Adipocyte (in vitro differentiated cells): ENCODE data around the gene SUGCT.

ENCODE experiments used
- DNase-seq: peaks from one replicate; pipeline ENCODE4 v3.0.0-alpha.2; 2015; ENCODE audit warnings: low read depth
- H3K27me3 ChIP-seq: replicated peaks from 2 replicates; pipeline ENCODE4 v1.7.0; 2013; ENCODE audit warnings: mild to moderate bottlenecking, low read length, moderate library complexity; ENCODE audit not compliant: control insufficient read depth, insufficient read depth
- H3K36me3 ChIP-seq: 2 replicates; pipeline ENCODE4 v1.7.0; 2013; ENCODE audit warnings: low read length, mild to moderate bottlenecking, moderate library complexity; ENCODE audit not compliant: control insufficient read depth, insufficient read depth, severe bottlenecking
- H3K4me1 ChIP-seq: 2 replicates; pipeline ENCODE4 v1.7.0; 2013; ENCODE audit warnings: mild to moderate bottlenecking, low read length, moderate library complexity; ENCODE audit not compliant: control insufficient read depth, insufficient read depth
- H3K4me3 ChIP-seq: 2 replicates; pipeline ENCODE4 v1.7.0; 2013; ENCODE audit warnings: mild to moderate bottlenecking, low read length, moderate library complexity
- H3K9ac ChIP-seq: 2 replicates; pipeline ENCODE4 v1.7.0; 2013; ENCODE audit warnings: mild to moderate bottlenecking, low read length, moderate library complexity
- H3K9me3 ChIP-seq: 2 replicates; pipeline ENCODE4 v1.7.0; 2013; ENCODE audit warnings: mild to moderate bottlenecking, low read length, moderate library complexity; ENCODE audit not compliant: control insufficient read depth

The SUGCT gene

GRCh38 chr7:40437498-40437897, 302.7 kb downstream of the SUGCT start:
- Histone ChIP-seq H3K36me3 (no peaks in the 10 kb centered on the region), H3K4me3 (no peak overlapping the region), H3K9me3 (peaks cover 7% of the 10 kb centered on the region), H3K9ac (no peak overlapping the region), H3K27me3 (no peaks in the 10 kb centered on the region), H3K4me1 (peaks cover 13% of the 10 kb centered on the region)
- peak; percentile 87 for DNase-seq

- peak; percentile 24 for DNase-seq
- Histone ChIP-seq H3K9ac (no peak overlapping the region), H3K4me1 (peaks cover 13% of the 10 kb centered on the region)
Observed at GRCh38 chr7:40437936-40438634, 303.3 kb downstream of the SUGCT start.

GRCh38 chr7:40439686-40440085, 304.9 kb downstream of the SUGCT start:
- H3K9me3 ChIP-seq: peaks cover 7% of the 10 kb centered on the region
- DNase-seq: no peak
- no peak overlapping the region for H3K9ac ChIP-seq
- H3K4me3 ChIP-seq: no peak overlapping the region
- H3K27me3 ChIP-seq: no peaks in the 10 kb centered on the region
- no peaks in the 10 kb centered on the region for H3K36me3 ChIP-seq
- H3K4me1 ChIP-seq: peaks cover 13% of the 10 kb centered on the region

More at GRCh38 chr7:40437936-40438634, 303.3 kb downstream of the SUGCT start:
- Histone ChIP-seq H3K27me3 (no peaks in the 10 kb centered on the region), H3K36me3 (no peaks in the 10 kb centered on the region), H3K4me3 (no peak overlapping the region), H3K9me3 (peaks cover 7% of the 10 kb centered on the region)

- H3K9me3 ChIP-seq: no peaks in the 10 kb centered on the region
- no peak overlapping the region for H3K4me3 ChIP-seq
- no peak overlapping the region for H3K9ac ChIP-seq
- H3K4me1 ChIP-seq: no peaks in the 10 kb centered on the region
- no peaks in the 10 kb centered on the region for H3K27me3 ChIP-seq
- no peak for DNase-seq
- no peaks in the 10 kb centered on the region for H3K36me3 ChIP-seq
Observed at GRCh38 chr7:40447345-40447744, 312.5 kb downstream of the SUGCT start.

- Histone ChIP-seq H3K9me3 (no peaks in the 10 kb centered on the region), H3K9ac (no peak overlapping the region), H3K36me3 (no peaks in the 10 kb centered on the region), H3K27me3 (no peaks in the 10 kb centered on the region), H3K4me1 (peaks cover 13% of the 10 kb centered on the region), H3K4me3 (no peak overlapping the region)
- peak; percentile 81 for DNase-seq
Observed at GRCh38 chr7:40455485-40455884, 320.7 kb downstream of the SUGCT start.

GRCh38 chr7:40457776-40458480, 323.1 kb downstream of the SUGCT start:
- Histone ChIP-seq H3K4me3 (no peak overlapping the region), H3K27me3 (no peaks in the 10 kb centered on the region), H3K4me1 (peaks cover 24% of the 10 kb centered on the region), H3K9me3 (no peaks in the 10 kb centered on the region), H3K36me3 (no peaks in the 10 kb centered on the region), H3K9ac (no peak overlapping the region)
- no peak for DNase-seq

GRCh38 chr7:40463446-40463845, 328.6 kb downstream of the SUGCT start:
- Histone ChIP-seq H3K27me3 (no peaks in the 10 kb centered on the region), H3K4me1 (peaks cover 11% of the 10 kb centered on the region), H3K4me3 (no peak overlapping the region), H3K36me3 (no peaks in the 10 kb centered on the region), H3K9ac (no peak overlapping the region), H3K9me3 (no peaks in the 10 kb centered on the region)
- DNase-seq: no peak

- Histone ChIP-seq H3K4me1 (peaks cover 18% of the 10 kb centered on the region), H3K9me3 (no peaks in the 10 kb centered on the region), H3K9ac (peak overlapping the region; percentile 74), H3K36me3 (no peaks in the 10 kb centered on the region), H3K27me3 (no peaks in the 10 kb centered on the region), H3K4me3 (peak overlapping the region; percentile 31)
- DNase-seq: peak; percentile 94
Observed at GRCh38 chr7:40468891-40469864, 334.4 kb downstream of the SUGCT start.

GRCh38 chr7:40470091-40470592, 335.3 kb downstream of the SUGCT start:
- Histone ChIP-seq H3K9me3 (no peaks in the 10 kb centered on the region), H3K36me3 (no peaks in the 10 kb centered on the region), H3K4me3 (peak overlapping the region; percentile 31), H3K27me3 (no peaks in the 10 kb centered on the region), H3K4me1 (peaks cover 18% of the 10 kb centered on the region), H3K9ac (peak overlapping the region; percentile 19)
- DNase-seq: peak; percentile 56

GRCh38 chr7:40470817-40471216, 336.0 kb downstream of the SUGCT start:
- no peaks in the 10 kb centered on the region for H3K9me3 ChIP-seq
- DNase-seq: peak; percentile 67
- peak overlapping the region; percentile 31 for H3K4me3 ChIP-seq
- H3K27me3 ChIP-seq: no peaks in the 10 kb centered on the region
- no peaks in the 10 kb centered on the region for H3K36me3 ChIP-seq
- H3K4me1 ChIP-seq: peaks cover 18% of the 10 kb centered on the region
- no peak overlapping the region for H3K9ac ChIP-seq

GRCh38 chr7:40471891-40472290, 337.1 kb downstream of the SUGCT start:
- no peaks in the 10 kb centered on the region for H3K9me3 ChIP-seq
- no peaks in the 10 kb centered on the region for H3K27me3 ChIP-seq
- peaks cover 18% of the 10 kb centered on the region for H3K4me1 ChIP-seq
- DNase-seq: no peak
- no peak overlapping the region for H3K4me3 ChIP-seq
- H3K36me3 ChIP-seq: no peaks in the 10 kb centered on the region
- no peak overlapping the region for H3K9ac ChIP-seq
